Dendritic cell treated with granulocyte-macrophage colony-stimulating factor and Interleukin-4, amounts not matched to agents 40 ng/mL and 50 ng/mL, for 4 days (primary cell): ENCODE measurements around the gene APOO.
"Not testable (repeated sequence)": the region's sequence is repeated elsewhere in the genome, so short reads cannot be mapped to it uniquely, and the experiment has no call there.

Source experiments
- H3K27ac Mint-ChIP-seq: one replicate; pipeline ENCODE4 v1.8.0; 2022; ENCODE audit warnings: mild to moderate bottlenecking, mixed read lengths
- H3K27me3 Mint-ChIP-seq: one replicate; pipeline ENCODE4 v1.8.0; 2022; ENCODE audit warnings: mild to moderate bottlenecking, mixed read lengths
- H3K36me3 Mint-ChIP-seq: one replicate; pipeline ENCODE4 v1.8.0; 2022; ENCODE audit warnings: low read depth, mixed read lengths
- H3K4me1 Mint-ChIP-seq: one replicate; pipeline ENCODE4 v1.8.0; 2022; ENCODE audit warnings: low read depth, mixed read lengths
- H3K4me3 Mint-ChIP-seq: one replicate; pipeline ENCODE4 v1.8.0; 2022; ENCODE audit warnings: mild to moderate bottlenecking, moderate library complexity, mixed read lengths
- H3K9me3 Mint-ChIP-seq: one replicate; pipeline ENCODE4 v1.8.0; 2022; ENCODE audit warnings: mixed read lengths
- intact Hi-C: fragments of 100-400 bp; cut with micrococcal nuclease; formaldehyde crosslinking; loops from one replicate; pipeline ENCODE4 v1.15.0; 2022

The APOO gene

GRCh38 chrX:23898412-23898959, 9.3 kb downstream of the APOO start:
- Mint-ChIP-seq H3K36me3 (no peaks in the 10 kb centered on the region), H3K27me3 (no peaks in the 10 kb centered on the region), H3K9me3 (no peaks in the 10 kb centered on the region), H3K4me3 (no peak overlapping the region), H3K4me1 (peaks cover 7% of the 10 kb centered on the region), H3K27ac (peak overlapping the region; percentile 46)
- intact Hi-C loops = no loop called here

DNA sequence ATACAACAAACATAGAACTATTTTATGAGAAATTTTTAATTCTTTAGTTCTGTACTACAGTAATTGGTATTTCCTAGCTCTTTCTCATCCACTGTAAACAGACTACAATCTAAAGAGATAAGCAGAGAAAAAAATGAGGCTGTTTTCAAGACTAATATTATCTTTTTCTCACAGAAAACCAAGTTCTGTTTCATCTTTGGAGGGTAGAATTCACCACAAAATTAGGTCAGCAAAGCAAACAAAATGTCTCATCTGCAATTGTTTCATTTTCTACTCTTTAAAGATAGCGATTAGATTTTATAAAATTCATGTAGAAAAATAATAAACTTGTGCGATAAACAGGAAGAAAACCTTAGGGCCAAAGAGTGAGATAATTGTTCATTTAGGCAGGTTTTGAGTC, 10.8 kb downstream of the APOO start:
- Mint-ChIP-seq H3K4me3 (no peak overlapping the region), H3K27me3 (no peaks in the 10 kb centered on the region), H3K9me3 (no peaks in the 10 kb centered on the region), H3K4me1 (peaks cover 7% of the 10 kb centered on the region), H3K36me3 (no peaks in the 10 kb centered on the region), H3K27ac (no peak overlapping the region)
- intact Hi-C loops = no loop called here

DNA sequence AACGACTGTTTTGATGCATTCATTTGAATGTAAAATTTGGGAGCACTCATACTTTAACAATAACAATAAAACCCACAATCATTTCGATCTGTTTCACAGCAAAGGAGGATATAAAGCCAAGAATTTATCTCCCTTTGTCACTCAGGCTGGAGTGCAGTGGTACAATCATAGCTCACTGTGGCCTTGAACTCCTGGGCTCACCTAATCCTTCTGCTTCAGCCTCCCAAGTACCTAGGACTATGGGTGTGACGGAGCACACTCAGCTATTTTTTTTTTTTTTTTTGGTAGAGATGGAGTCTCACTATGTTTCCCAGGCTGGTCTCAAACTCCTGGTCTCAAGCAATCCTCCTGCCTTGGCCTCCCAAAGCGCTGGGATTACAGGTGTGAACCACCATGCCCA, 11.2 kb downstream of the APOO start:
- intact Hi-C loops, H3K9me3 Mint-ChIP-seq, H3K4me1 Mint-ChIP-seq, H3K27ac Mint-ChIP-seq, H3K36me3 Mint-ChIP-seq, H3K4me3 Mint-ChIP-seq, H3K27me3 Mint-ChIP-seq: not testable (repeated sequence)

GRCh38 chrX:23894993-23895392, 12.7 kb downstream of the APOO start:
- H3K4me1 Mint-ChIP-seq = peaks cover 13% of the 10 kb centered on the region
- H3K27me3 Mint-ChIP-seq, intact Hi-C loops, H3K36me3 Mint-ChIP-seq, H3K9me3 Mint-ChIP-seq, H3K4me3 Mint-ChIP-seq, H3K27ac Mint-ChIP-seq: not testable (repeated sequence)

- no peaks in the 10 kb centered on the region for H3K36me3 Mint-ChIP-seq
- H3K27me3 Mint-ChIP-seq = no peaks in the 10 kb centered on the region
- no peak overlapping the region for H3K4me3 Mint-ChIP-seq
- H3K27ac Mint-ChIP-seq = peak overlapping the region; percentile 14
- no peaks in the 10 kb centered on the region for H3K9me3 Mint-ChIP-seq
- intact Hi-C loops = no loop called here
- H3K4me1 Mint-ChIP-seq = peaks cover 17% of the 10 kb centered on the region
These were observed 16.8 kb downstream of the APOO start for GRCh38 chrX:23890933-23891332.

GRCh38 chrX:23888887-23889501, 18.7 kb downstream of the APOO start:
- intact Hi-C loops = no loop called here
- H3K27me3 Mint-ChIP-seq = no peaks in the 10 kb centered on the region
- no peaks in the 10 kb centered on the region for H3K36me3 Mint-ChIP-seq
- no peak overlapping the region for H3K4me3 Mint-ChIP-seq
- no peaks in the 10 kb centered on the region for H3K9me3 Mint-ChIP-seq
- no peak overlapping the region for H3K27ac Mint-ChIP-seq
- H3K4me1 Mint-ChIP-seq = peaks cover 32% of the 10 kb centered on the region

DNA sequence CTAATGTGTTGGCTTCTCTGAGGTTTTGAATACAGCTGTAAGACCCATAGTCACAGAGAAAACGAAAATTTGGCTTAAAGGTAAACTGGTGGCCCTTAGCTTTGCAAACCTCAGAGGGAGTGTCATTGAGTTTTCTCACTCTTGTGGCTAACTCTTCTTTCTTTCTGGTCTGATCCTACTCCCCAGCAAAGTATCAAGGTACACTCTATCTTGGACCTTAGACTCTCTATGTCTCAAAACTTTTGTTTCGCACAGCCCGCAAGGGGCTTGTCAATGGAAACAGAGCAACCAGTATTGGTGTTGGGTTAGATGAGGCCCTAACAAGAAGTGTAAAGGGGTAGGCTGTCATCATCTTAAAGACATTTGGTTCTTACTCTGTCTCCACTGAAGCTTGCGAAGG, 19.8 kb downstream of the APOO start:
- intact Hi-C loops = no loop called here
- Mint-ChIP-seq H3K27ac (no peak overlapping the region), H3K4me1 (peaks cover 42% of the 10 kb centered on the region), H3K36me3 (no peaks in the 10 kb centered on the region), H3K4me3 (no peak overlapping the region), H3K27me3 (no peaks in the 10 kb centered on the region), H3K9me3 (no peaks in the 10 kb centered on the region)

GRCh38 chrX:23887451-23887850, 20.3 kb downstream of the APOO start:
- H3K4me3 Mint-ChIP-seq = no peak overlapping the region
- H3K27me3 Mint-ChIP-seq = no peaks in the 10 kb centered on the region
- no peaks in the 10 kb centered on the region for H3K36me3 Mint-ChIP-seq

GRCh38 chrX:23885803-23886202, 21.9 kb downstream of the APOO start:
- Mint-ChIP-seq H3K27me3 (no peaks in the 10 kb centered on the region), H3K27ac (peak overlapping the region; percentile 97), H3K36me3 (no peaks in the 10 kb centered on the region), H3K9me3 (no peaks in the 10 kb centered on the region), H3K4me1 (peaks cover 40% of the 10 kb centered on the region), H3K4me3 (peak overlapping the region; percentile 52)
- intact Hi-C loops = no loop called here

More at GRCh38 chrX:23887451-23887850, 20.3 kb downstream of the APOO start:
- intact Hi-C loops = no loop called here
- peaks cover 44% of the 10 kb centered on the region for H3K4me1 Mint-ChIP-seq
- no peak overlapping the region for H3K27ac Mint-ChIP-seq
- H3K9me3 Mint-ChIP-seq = no peaks in the 10 kb centered on the region

DNA sequence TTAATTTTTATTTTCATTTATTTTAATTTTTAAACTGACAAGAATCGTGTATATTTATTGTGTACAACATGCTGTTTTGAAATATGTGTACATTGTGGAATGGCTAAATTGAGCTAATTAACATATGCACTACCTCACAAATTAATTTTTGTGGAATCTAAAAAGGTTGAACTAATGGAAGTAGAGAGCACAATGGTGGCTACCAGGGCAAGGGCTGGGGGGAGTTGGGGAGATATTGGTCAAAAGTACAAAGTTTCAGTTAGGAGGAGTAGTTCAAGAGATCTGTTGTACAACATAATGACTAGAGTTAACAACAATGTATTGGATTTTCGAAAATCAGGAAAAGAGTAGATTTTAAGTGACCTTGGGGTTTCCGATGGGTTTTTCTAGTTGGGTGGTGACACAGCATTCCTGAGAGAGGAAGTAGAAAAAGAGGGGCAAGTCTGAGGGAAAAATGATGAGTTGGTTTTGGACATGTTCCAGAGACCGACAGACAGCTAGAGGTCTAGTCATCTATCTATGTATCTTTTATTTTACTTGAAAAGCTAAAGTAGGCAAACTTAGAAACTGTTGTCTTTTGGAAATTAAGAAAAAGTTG, 23.2 kb downstream of the APOO start:
- Mint-ChIP-seq H3K9me3 (no peaks in the 10 kb centered on the region), H3K4me3 (peak overlapping the region; percentile 53), H3K27me3 (no peaks in the 10 kb centered on the region), H3K27ac (peak overlapping the region; percentile 97), H3K36me3 (no peaks in the 10 kb centered on the region), H3K4me1 (peaks cover 37% of the 10 kb centered on the region)
- intact Hi-C loops = loop anchor here (5.0 kb wide), 2 partner anchors 37 to 102 kb away; partner anchors contain the start of gene SAT1

- Mint-ChIP-seq H3K4me1 (peaks cover 37% of the 10 kb centered on the region), H3K27me3 (no peaks in the 10 kb centered on the region), H3K27ac (peak overlapping the region; percentile 97), H3K36me3 (no peaks in the 10 kb centered on the region), H3K4me3 (peak overlapping the region; percentile 18), H3K9me3 (no peaks in the 10 kb centered on the region)
- intact Hi-C loops = loop anchor here (5.0 kb wide), 2 partner anchors 37 to 102 kb away; partner anchors contain the start of gene SAT1
These were observed 23.9 kb downstream of the APOO start for GRCh38 chrX:23883737-23884354.

GRCh38 chrX:23879380-23880090, 28.2 kb downstream of the APOO start:
- intact Hi-C loops = loop anchor here (5.0 kb wide), 2 partner anchors 32 to 97 kb away; partner anchors contain the start of gene SAT1
- Mint-ChIP-seq H3K27ac (no peak overlapping the region), H3K4me1 (peaks cover 18% of the 10 kb centered on the region), H3K27me3 (no peaks in the 10 kb centered on the region), H3K36me3 (no peaks in the 10 kb centered on the region), H3K9me3 (no peaks in the 10 kb centered on the region), H3K4me3 (no peak overlapping the region)

DNA sequence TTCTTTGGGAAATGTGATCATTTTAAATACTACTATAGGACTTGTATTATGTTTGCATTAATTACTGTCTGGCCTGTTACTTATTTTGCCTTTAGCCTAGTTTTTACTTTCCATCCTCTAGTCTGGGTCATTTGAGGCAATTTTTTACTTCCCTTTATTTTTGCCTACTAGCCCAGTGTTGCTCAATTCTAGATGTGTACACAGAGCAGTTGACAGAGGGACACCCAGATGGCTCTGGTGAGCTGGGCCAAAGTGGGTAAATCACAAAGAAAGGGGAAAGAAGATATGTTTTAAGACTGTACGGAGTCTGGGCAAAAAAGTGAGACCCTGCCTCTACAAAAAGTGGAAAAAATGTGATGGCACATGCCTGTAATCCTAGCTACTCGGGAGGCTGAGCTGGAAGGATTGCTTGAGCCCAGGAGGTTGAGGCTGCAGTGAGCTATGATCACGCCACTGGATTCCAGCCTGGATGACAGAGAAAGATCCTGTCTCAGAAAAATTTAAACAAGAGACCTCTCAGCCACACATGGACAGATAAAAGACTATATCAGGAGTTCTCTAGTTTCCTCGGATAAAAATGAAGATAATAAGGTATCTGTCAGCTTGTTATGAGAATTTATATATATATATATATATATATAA, 35.7 kb downstream of the APOO start:
- peak overlapping the region; percentile 90 for H3K27ac Mint-ChIP-seq
- H3K9me3 Mint-ChIP-seq = no peaks in the 10 kb centered on the region
- H3K36me3 Mint-ChIP-seq = no peaks in the 10 kb centered on the region
- H3K4me3 Mint-ChIP-seq = peak overlapping the region; percentile 63
- no peaks in the 10 kb centered on the region for H3K27me3 Mint-ChIP-seq
- intact Hi-C loops = no loop called here
- H3K4me1 Mint-ChIP-seq = peaks cover 17% of the 10 kb centered on the region
